ENCODE results near the gene RAB27A.

DNA sequence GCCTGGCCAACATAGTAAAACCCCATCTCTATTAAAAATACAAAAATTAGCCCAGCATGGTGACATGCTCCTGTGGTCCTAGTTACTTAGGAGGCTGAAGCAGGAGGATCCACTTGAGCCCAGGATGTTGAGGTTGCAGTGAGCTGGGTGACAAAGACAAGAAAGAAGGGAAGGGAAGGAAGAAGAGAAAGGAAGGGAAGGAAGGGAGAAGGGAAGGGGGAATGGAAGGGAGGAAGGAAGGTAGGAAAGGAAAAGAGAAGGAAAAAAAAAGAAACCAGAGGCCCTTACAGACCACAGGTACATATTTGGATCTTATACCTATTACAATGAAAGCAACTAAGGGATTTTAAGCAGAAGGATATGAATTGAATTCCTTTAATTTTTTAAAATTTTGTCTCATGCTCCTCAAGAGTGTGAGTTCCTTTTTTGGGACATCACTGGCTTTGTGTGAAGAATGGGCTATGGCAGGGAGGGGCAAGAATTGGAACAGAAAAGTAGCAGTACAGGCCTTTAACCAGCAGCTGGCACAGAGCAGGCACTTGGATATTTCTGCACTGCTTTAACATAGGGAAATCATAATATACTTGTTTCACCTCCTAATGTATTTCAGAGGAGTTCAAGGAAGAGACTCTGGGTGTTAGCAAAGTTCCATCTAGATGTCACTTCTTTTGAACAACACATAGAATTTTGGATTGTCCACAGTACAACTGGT lies 7.9 kb downstream of the RAB27A start:
- TF ChIP-seq EZH2 (IDR thresholded peaks at IDR 0.05; ENCODE audit: insufficient read depth, low read length) = no peak
- TF ChIP-seq, protein P1, sequence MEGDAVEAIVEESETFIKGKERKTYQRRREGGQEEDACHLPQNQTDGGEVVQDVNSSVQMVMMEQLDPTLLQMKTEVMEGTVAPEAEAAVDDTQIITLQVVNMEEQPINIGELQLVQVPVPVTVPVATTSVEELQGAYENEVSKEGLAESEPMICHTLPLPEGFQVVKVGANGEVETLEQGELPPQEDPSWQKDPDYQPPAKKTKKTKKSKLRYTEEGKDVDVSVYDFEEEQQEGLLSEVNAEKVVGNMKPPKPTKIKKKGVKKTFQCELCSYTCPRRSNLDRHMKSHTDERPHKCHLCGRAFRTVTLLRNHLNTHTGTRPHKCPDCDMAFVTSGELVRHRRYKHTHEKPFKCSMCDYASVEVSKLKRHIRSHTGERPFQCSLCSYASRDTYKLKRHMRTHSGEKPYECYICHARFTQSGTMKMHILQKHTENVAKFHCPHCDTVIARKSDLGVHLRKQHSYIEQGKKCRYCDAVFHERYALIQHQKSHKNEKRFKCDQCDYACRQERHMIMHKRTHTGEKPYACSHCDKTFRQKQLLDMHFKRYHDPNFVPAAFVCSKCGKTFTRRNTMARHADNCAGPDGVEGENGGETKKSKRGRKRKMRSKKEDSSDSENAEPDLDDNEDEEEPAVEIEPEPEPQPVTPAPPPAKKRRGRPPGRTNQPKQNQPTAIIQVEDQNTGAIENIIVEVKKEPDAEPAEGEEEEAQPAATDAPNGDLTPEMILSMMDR (IDR thresholded peaks at IDR 0.05; ENCODE audit: insufficient read depth, low read depth, low read length) = no peak

All from astrocyte (in vitro differentiated cells and primary cell).